ENCODE data around the gene CDH23.

Gene CDH23

GRCh38 chr10:71742301-71743088 is 345.8 kb downstream of the CDH23 start:
- DNase-seq (ENCODE audit: low read depth, low spot score), result no peak

GRCh38 chr10:71743089-71743838 is 346.5 kb downstream of the CDH23 start:
- no peak for DNase-seq (ENCODE audit: low read depth, low spot score)

- DNase-seq (ENCODE audit: low read depth, low spot score), result no peak
These were observed 347.1 kb downstream of the CDH23 start for GRCh38 chr10:71743866-71744265.

- no peak for DNase-seq (ENCODE audit: low read depth, low spot score)
These were observed 348.4 kb downstream of the CDH23 start for GRCh38 chr10:71744897-71745663.

- no peak for DNase-seq (ENCODE audit: low read depth, low spot score)
These were observed 349.0 kb downstream of the CDH23 start for GRCh38 chr10:71745664-71746250.

GRCh38 chr10:71746344-71747037 is 349.8 kb downstream of the CDH23 start:
- no peak for DNase-seq (ENCODE audit: low read depth, low spot score)

GRCh38 chr10:71747039-71747531 is 350.4 kb downstream of the CDH23 start:
- DNase-seq (ENCODE audit: low read depth, low spot score), result no peak

- no peak for DNase-seq (ENCODE audit: low read depth, low spot score)
These were observed 351.1 kb downstream of the CDH23 start for GRCh38 chr10:71747551-71748523.

- no peak for DNase-seq (ENCODE audit: low read depth, low spot score)
These were observed 352.0 kb downstream of the CDH23 start for GRCh38 chr10:71748671-71749191.

- no peak for DNase-seq (ENCODE audit: low read depth, low spot score)
These were observed 352.7 kb downstream of the CDH23 start for GRCh38 chr10:71749396-71749795.

- DNase-seq (ENCODE audit: low read depth, low spot score), result no peak
These were observed 353.6 kb downstream of the CDH23 start for GRCh38 chr10:71750124-71750841.

GRCh38 chr10:71750986-71751385 is 354.3 kb downstream of the CDH23 start:
- DNase-seq (ENCODE audit: low read depth, low spot score), result no peak

GRCh38 chr10:71751515-71752224 is 354.9 kb downstream of the CDH23 start:
- DNase-seq (ENCODE audit: low read depth, low spot score), result no peak

- no peak for DNase-seq (ENCODE audit: low read depth, low spot score)
These were observed 355.8 kb downstream of the CDH23 start for GRCh38 chr10:71752391-71753090.

GRCh38 chr10:71753091-71753959 is 356.6 kb downstream of the CDH23 start:
- DNase-seq (ENCODE audit: low read depth, low spot score), result no peak

- no peak for DNase-seq (ENCODE audit: low read depth, low spot score)
These were observed 357.3 kb downstream of the CDH23 start for GRCh38 chr10:71753960-71754505.
